ENCODE data around the gene PGAP2. TPM values are rescaled to one million over a fixed set of nuclear protein-coding genes. Genes with fewer than 3 reads are reported as not detected.

The PGAP2 gene
- total RNA-seq, 1 donor from 2014 or later = 12.7 TPM

DNA sequence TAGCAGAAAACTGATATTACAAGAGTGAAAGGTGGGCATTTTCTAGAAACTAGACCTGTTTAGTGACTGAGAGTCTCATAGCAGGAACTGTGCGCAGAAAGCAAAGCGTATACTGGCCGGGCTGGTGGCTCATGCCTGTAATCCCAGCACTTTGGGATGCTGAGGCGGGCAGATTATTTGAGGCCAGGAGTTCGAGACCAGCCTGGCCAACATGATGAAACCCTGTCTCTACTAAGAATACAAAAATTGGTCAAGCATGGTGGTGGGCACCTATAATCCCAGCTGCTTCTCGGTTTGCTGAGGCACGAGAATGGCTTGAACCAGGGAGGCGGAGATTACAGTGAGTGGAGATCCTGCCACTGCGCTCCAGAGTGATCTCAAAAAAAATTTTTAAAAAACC, 9.2 kb upstream of the PGAP2 start:
- Mint-ChIP-seq H3K4me3 (ENCODE audit: unreplicated experiment) (no peak overlapping the region), H3K9me3 (ENCODE audit: low read depth) (no peaks in the 10 kb centered on the region), H3K36me3 (ENCODE audit: low read depth) (no peaks in the 10 kb centered on the region), H3K4me1 (ENCODE audit: low read depth) (peaks cover 38% of the 10 kb centered on the region), H3K27me3 (ENCODE audit: low read depth) (no peaks in the 10 kb centered on the region), H3K27ac (ENCODE audit: unreplicated experiment) (peak overlapping the region; percentile 41)
- no peak for DNase-seq (ENCODE audit: low spot score)
- TF ChIP-seq, protein P1, sequence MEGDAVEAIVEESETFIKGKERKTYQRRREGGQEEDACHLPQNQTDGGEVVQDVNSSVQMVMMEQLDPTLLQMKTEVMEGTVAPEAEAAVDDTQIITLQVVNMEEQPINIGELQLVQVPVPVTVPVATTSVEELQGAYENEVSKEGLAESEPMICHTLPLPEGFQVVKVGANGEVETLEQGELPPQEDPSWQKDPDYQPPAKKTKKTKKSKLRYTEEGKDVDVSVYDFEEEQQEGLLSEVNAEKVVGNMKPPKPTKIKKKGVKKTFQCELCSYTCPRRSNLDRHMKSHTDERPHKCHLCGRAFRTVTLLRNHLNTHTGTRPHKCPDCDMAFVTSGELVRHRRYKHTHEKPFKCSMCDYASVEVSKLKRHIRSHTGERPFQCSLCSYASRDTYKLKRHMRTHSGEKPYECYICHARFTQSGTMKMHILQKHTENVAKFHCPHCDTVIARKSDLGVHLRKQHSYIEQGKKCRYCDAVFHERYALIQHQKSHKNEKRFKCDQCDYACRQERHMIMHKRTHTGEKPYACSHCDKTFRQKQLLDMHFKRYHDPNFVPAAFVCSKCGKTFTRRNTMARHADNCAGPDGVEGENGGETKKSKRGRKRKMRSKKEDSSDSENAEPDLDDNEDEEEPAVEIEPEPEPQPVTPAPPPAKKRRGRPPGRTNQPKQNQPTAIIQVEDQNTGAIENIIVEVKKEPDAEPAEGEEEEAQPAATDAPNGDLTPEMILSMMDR (IDR thresholded peaks at IDR 0.05) = no peak

DNA sequence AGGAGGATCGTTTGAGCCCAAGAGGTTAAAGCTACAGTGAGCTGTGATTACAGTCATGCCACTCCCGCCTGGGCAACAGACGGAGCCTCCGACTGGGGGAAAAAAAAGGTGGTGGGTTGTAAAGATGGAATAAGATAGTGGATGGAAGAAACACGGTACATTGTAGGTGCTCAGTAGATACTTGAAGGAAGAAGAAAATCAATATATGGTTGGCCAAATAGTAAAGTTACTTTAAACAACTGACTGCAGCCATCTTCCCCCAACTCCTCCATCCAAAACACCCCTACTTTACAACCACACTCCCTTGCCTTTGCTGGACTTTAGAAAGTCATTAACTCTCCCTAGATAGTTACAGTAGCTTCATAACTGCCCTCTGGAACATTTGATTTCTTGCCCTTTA, 8.5 kb upstream of the PGAP2 start:
- H3K27ac Mint-ChIP-seq (ENCODE audit: unreplicated experiment) = no peak overlapping the region
- no peaks in the 10 kb centered on the region for H3K27me3 Mint-ChIP-seq (ENCODE audit: low read depth)
- no peaks in the 10 kb centered on the region for H3K36me3 Mint-ChIP-seq (ENCODE audit: low read depth)
- DNase-seq (ENCODE audit: low spot score) = no peak
- TF ChIP-seq, protein P1 (IDR thresholded peaks at IDR 0.05) = no peak
- no peaks in the 10 kb centered on the region for H3K9me3 Mint-ChIP-seq (ENCODE audit: low read depth)
- no peak overlapping the region for H3K4me3 Mint-ChIP-seq (ENCODE audit: unreplicated experiment)
- peaks cover 36% of the 10 kb centered on the region for H3K4me1 Mint-ChIP-seq (ENCODE audit: low read depth)

DNA sequence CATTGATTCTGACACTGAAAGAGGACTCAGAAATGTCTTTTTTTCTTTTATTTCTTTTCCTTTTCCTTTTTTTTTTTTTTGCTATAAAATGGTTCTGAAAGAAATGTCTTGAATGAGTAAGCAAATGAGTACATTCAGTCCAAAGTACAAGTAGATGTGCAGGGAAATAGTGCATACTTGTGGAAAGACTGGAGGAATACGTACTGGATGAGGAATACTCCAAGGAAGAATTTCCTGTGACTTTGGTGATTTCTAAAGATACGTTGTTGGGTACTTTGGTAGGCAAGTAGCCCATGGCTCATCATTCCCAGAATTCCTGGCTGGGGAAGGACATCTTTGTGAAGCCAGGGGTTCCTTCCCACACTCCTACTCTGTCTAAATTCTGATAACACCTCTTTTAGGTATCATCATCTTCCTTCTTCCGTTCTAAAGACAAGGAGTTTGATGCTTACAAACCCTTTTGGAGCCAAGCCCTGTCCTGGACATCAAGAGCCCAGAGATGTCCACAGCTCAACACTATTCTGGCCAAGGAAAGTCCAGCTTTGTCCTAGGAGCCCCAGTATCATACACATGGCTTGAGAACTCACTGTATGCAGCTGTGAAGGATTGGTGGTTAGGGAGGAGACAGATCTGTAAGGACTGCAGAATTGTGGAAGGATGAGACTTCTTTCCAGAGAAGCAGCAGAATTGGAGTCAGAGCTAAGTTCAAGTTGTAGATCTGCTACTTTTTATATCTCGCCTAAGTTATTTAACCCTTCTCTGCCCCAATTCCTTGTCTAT, 6.2 kb upstream of the PGAP2 start:
- Mint-ChIP-seq H3K27me3 (ENCODE audit: low read depth) (no peaks in the 10 kb centered on the region), H3K4me1 (ENCODE audit: low read depth) (peaks cover 16% of the 10 kb centered on the region), H3K4me3 (ENCODE audit: unreplicated experiment) (no peak overlapping the region), H3K27ac (ENCODE audit: unreplicated experiment) (peak overlapping the region; percentile 53), H3K9me3 (ENCODE audit: low read depth) (no peaks in the 10 kb centered on the region), H3K36me3 (ENCODE audit: low read depth) (no peaks in the 10 kb centered on the region)
- TF ChIP-seq, protein P1 (IDR thresholded peaks at IDR 0.05) = no peak
- DNase-seq (ENCODE audit: low spot score) = no peak

DNA sequence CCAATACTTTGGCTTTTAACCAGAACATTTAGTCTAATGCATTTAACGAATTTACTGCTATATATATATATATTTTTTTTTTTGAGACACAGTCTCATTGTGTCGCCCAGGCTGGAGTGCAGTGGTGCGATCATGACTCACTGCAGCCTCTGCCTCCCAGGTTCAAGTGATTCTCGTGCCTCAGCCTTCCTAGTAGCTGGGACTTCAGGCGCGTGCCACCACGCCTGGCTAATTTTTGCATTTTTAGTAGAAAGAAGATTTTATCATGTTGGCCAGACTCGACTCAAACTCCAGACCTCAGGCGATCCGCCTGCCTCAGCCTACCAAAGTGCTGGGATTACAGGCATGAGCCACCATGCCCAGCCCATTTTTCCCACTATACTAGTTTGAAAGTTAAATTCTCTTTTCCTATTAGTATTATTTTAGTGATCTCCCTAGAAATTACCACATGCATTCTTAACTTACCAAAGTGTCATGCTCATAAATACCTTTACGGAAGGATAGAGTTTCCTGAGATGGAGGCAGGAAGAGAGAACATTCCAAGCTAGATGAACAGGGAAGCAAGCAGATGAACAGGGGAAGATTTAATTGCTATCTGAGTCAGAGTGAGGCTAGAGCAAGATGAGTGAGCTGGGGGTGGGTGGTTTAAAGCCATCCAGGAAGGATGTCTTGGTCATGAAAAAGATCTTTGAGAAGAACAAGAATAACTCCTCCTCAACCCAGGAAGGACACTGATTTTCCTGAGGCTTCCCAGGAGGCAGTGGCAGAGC, 4.4 kb upstream of the PGAP2 start:
- Mint-ChIP-seq H3K9me3 (ENCODE audit: low read depth) (no peaks in the 10 kb centered on the region), H3K4me1 (ENCODE audit: low read depth) (peaks cover 20% of the 10 kb centered on the region), H3K4me3 (ENCODE audit: unreplicated experiment) (no peak overlapping the region), H3K27me3 (ENCODE audit: low read depth) (no peaks in the 10 kb centered on the region), H3K27ac (ENCODE audit: unreplicated experiment) (no peak overlapping the region), H3K36me3 (ENCODE audit: low read depth) (no peaks in the 10 kb centered on the region)
- TF ChIP-seq, protein P1 (IDR thresholded peaks at IDR 0.05) = no peak
- DNase-seq (ENCODE audit: low spot score) = no peak

DNA sequence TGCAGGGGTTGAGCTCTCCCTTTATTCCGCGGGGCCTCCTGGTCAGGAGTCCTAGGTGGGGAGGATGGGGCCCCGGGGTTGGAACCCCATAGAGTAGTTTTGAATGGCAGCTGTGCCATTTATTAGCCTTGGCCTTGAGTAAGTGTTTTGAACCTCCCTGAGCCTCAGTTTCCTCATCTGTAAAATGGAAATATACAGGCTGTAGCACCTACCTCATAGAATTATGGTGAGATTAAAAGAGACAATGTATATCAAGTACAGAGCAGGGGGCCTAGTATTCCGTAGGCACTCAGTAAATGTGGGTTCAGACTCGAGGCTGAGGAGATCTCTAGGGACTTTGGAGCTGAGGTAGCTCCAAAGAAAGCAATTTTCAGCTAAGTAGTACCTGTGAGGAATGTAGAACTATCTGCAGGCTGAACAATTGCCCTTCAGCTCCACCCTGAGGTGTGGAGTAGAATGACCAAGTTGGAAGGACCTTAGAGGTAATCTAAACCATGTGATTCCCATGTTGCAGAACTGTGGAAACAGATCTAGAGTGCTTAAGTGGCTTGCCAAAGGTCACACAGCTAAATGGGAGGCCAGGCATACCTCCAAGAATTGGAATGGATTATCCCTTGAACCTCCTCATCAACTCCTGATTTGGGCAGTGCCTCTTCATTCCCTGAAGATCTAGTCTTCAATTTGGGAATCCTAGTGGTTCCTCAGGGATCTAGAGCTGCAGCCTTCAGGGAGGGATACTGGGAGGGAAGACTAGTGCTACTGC, 682 bp downstream of the PGAP2 start:
- peaks cover 16% of the 10 kb centered on the region for H3K4me1 Mint-ChIP-seq (ENCODE audit: low read depth)
- no peaks in the 10 kb centered on the region for H3K27me3 Mint-ChIP-seq (ENCODE audit: low read depth)
- no peaks in the 10 kb centered on the region for H3K9me3 Mint-ChIP-seq (ENCODE audit: low read depth)
- TF ChIP-seq, protein P1 (IDR thresholded peaks at IDR 0.05) = peak; percentile 64
- no peak overlapping the region for H3K27ac Mint-ChIP-seq (ENCODE audit: unreplicated experiment)
- H3K4me3 Mint-ChIP-seq (ENCODE audit: unreplicated experiment) = peak overlapping the region; percentile 96
- DNase-seq (ENCODE audit: low spot score) = no peak
- no peaks in the 10 kb centered on the region for H3K36me3 Mint-ChIP-seq (ENCODE audit: low read depth)
